Activated naive CD4-positive, alpha-beta T cell treated with anti-CD3 and anti-CD28 coated beads, Interleukin-2, amount 10 ng/mL, durations not matched to agents 7 days and 5 days (primary cell): Measurements from ENCODE around the gene DELE1.
"Not testable (repeated sequence)": the region's sequence is repeated elsewhere in the genome, so short reads cannot be mapped to it uniquely, and the experiment has no call there.

Source experiments
- CTCF ChIA-PET: fragments of 350-600 bp; sonication (Branson Sonifier 250); formaldehyde crosslinking; loops from one replicate; lab custom pipeline; 2021; ENCODE audit warnings: antibody characterized with exemption; lab: Charles Lee
- DNase-seq: peaks from one replicate; pipeline ENCODE4 v3.0.0-alpha.2; 2020
- H3K27ac Mint-ChIP-seq: one replicate; pipeline ENCODE4 v1.8.0; 2021; ENCODE audit warnings: mild to moderate bottlenecking, moderate library complexity, mixed read lengths
- H3K27me3 Mint-ChIP-seq: one replicate; pipeline ENCODE4 v1.8.0; 2021; ENCODE audit warnings: mild to moderate bottlenecking, mixed read lengths
- H3K36me3 Mint-ChIP-seq: one replicate; pipeline ENCODE4 v1.8.0; 2021; ENCODE audit warnings: mixed read lengths
- H3K4me1 Mint-ChIP-seq: one replicate; pipeline ENCODE4 v1.8.0; 2021; ENCODE audit warnings: mixed read lengths
- H3K4me3 Mint-ChIP-seq: one replicate; pipeline ENCODE4 v1.8.0; 2021; ENCODE audit warnings: mild to moderate bottlenecking, moderate library complexity, mixed read lengths
- H3K9me3 Mint-ChIP-seq: one replicate; pipeline ENCODE4 v1.8.0; 2021; ENCODE audit warnings: mixed read lengths

Gene DELE1

DNA sequence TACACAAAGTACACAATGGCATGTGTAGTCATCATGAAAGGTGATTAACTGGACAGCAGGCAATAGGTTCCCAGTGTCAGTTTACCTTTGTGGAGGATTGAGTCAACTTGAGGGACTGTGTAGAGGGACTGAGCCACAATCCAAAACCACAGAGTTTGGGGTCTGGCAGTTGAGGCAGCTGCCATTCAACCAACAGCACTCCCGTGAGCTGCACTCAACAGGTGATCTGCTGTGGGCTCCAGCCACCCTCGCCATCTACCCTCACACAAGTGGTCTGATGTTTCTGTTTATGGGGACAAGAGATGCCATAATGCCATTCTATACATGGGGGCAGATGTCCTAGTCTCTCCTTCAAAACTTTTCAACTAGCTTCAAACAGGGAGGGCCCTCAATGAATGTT, 2.9 kb upstream of the DELE1 start:
- Mint-ChIP-seq H3K4me3 (no peak overlapping the region), H3K27me3 (peaks cover 19% of the 10 kb centered on the region), H3K27ac (no peak overlapping the region), H3K4me1 (peaks cover 24% of the 10 kb centered on the region), H3K36me3 (peaks cover 11% of the 10 kb centered on the region), H3K9me3 (no peaks in the 10 kb centered on the region)
- no peak for DNase-seq
- CTCF ChIA-PET: no interaction called here

DNA sequence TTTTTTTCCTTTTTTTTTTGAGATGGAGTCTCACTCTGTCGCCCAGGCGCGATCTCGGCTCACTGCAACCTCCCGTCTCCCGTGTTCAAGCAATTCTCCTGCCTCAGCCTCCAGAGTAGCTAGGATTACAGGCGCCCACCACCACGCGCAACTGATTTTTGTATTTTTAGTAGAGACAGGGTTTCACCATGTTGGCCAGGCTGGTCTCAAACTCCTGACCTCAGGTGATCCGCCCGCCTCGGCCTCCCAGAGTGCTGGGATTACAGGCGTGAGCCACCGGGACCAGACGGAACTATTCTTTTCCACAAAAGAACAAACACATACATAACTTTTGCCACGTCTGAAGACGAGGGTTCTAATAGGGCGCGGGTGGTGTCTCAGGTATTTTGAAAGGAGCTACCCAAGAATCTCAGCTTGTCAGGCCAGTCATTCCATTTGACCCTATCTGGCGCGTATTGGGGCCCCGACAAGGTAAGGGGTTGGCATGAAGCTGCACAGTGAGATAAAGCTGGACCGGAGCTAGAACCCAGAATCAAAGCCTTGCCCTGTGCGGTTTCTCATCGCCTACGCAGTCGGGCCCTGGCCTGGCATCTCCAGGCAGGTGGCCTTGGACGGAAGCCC, 734 bp upstream of the DELE1 start:
- H3K9me3 Mint-ChIP-seq, DNase-seq, H3K27me3 Mint-ChIP-seq: not testable (repeated sequence)
- Mint-ChIP-seq H3K36me3 (peaks cover 26% of the 10 kb centered on the region), H3K4me3 (peak overlapping the region; percentile 89), H3K27ac (peak overlapping the region; percentile 90), H3K4me1 (peaks cover 39% of the 10 kb centered on the region)
- CTCF ChIA-PET: interaction anchor here (0.9 to 2.6 kb wide), 8 partner anchors 18 to 231 kb away, joined by 3 to 15 read pairs (median 5); partner anchors contain the start of genes PCDH1, PCDH12 and RNF14

DNA sequence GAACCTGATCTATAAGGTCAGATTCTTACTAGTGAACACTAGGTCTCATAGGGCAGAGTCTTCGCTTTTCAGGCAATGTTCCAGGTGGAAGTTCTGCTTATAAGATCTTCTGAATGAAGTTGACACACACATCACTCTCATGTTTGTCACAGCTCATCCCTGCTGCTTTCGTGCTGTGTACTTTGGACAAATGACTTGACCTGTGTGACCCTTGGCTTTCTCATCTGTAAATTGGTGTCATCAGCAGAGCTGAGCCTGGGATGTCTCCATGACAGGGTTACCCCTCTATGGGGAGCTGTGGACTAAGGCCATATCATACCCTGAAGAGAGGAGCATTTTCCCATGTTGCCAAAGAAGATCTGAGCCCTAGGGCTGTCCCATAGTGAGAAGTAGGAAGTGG, 2.8 kb downstream of the DELE1 start:
- Mint-ChIP-seq H3K4me3 (no peak overlapping the region), H3K27me3 (no peaks in the 10 kb centered on the region), H3K27ac (no peak overlapping the region), H3K36me3 (peaks cover 55% of the 10 kb centered on the region), H3K9me3 (no peaks in the 10 kb centered on the region), H3K4me1 (peaks cover 44% of the 10 kb centered on the region)
- DNase-seq: no peak
- CTCF ChIA-PET: interaction anchor here (1.0 kb wide), 1 partner anchor 35 kb away, joined by 3 read pairs; no protein-coding TSS in a partner anchor

DNA sequence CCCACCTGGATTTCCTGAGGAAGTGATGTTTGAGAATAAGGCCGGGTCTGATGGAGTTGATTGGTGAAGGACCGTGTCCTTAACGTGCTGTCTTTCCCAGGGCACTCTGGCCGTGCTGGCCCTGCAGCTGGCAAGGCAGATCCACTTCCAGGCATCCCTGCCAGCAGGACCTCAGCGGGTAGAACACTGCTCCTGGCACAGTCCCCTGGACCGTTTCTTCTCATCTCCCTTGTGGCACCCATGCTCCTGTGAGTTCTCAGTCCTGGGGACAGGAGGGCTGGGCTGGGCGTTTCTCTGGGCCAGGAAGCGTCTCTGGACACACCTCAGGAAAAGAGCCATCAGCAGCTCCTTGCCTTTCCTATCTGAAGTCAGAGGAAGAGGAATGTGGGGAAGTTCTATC, 4.4 kb downstream of the DELE1 start:
- H3K9me3 Mint-ChIP-seq: no peaks in the 10 kb centered on the region
- DNase-seq: no peak
- peaks cover 68% of the 10 kb centered on the region for H3K36me3 Mint-ChIP-seq
- H3K4me1 Mint-ChIP-seq: peaks cover 37% of the 10 kb centered on the region
- no peak overlapping the region for H3K4me3 Mint-ChIP-seq
- H3K27me3 Mint-ChIP-seq: no peaks in the 10 kb centered on the region
- H3K27ac Mint-ChIP-seq: peak overlapping the region; percentile 77
- CTCF ChIA-PET: no interaction called here

DNA sequence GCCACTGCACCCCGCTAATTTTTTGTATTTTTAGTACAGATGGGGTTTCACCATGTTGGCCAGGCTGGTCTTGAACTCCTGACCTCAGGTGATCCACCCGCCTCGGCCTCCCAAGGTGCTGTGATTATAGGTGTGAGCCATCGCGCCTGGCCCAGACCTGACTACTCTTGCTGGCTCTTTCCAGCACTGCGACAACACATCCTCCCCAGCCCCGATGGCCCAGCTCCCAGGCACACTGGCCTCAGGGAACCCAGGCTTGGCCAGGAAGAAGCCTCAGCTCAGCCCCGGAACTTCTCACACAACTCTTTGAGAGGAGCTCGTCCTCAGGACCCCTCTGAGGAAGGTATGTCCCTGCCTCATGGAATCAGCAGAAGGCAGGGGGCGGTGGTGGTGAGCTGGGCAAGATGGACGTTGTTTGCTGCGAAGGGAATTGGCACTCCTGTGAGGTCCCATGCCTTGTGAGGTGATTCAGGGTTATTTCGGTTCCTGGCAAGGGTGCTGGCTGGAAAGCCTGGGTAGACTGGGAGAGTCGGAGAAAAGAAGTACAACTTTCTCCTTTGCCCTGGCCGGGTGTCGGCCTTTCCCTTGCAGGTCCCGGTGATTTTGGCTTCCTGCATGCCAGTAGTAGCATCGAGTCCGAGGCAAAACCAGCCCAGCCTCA, 5.9 kb downstream of the DELE1 start:
- no peak overlapping the region for H3K27ac Mint-ChIP-seq
- no peaks in the 10 kb centered on the region for H3K27me3 Mint-ChIP-seq
- H3K9me3 Mint-ChIP-seq: no peaks in the 10 kb centered on the region
- peaks cover 25% of the 10 kb centered on the region for H3K4me1 Mint-ChIP-seq
- no peak for DNase-seq
- H3K4me3 Mint-ChIP-seq: no peak overlapping the region
- H3K36me3 Mint-ChIP-seq: peaks cover 70% of the 10 kb centered on the region
- CTCF ChIA-PET: no interaction called here

DNA sequence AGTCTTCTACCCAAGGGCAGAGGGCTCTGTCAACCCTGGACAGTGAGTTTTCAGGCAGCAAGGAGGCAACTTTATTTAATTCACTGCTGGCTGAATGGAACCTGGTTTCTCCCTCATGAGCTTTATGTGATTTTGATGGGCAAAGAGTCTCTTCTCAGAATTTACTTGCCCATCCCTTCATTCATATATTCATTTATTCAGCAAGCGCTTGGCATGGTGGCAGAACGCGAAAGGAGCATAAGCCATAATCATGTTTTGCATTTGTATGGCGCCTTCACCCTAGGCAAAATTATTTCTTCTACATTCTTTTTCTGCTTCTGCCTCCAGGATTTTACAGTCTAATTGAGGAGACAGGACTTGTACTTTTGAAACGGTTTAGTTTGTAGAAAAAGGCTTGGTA, 8.0 kb downstream of the DELE1 start:
- no peak overlapping the region for H3K4me3 Mint-ChIP-seq
- H3K27me3 Mint-ChIP-seq: no peaks in the 10 kb centered on the region
- H3K4me1 Mint-ChIP-seq: peaks cover 16% of the 10 kb centered on the region
- no peak overlapping the region for H3K27ac Mint-ChIP-seq
- H3K9me3 Mint-ChIP-seq: no peaks in the 10 kb centered on the region
- CTCF ChIA-PET: interaction anchor here (1.5 kb wide), 1 partner anchor 15 kb away, joined by 5 read pairs; no protein-coding TSS in a partner anchor
- H3K36me3 Mint-ChIP-seq: peaks cover 76% of the 10 kb centered on the region
- no peak for DNase-seq

DNA sequence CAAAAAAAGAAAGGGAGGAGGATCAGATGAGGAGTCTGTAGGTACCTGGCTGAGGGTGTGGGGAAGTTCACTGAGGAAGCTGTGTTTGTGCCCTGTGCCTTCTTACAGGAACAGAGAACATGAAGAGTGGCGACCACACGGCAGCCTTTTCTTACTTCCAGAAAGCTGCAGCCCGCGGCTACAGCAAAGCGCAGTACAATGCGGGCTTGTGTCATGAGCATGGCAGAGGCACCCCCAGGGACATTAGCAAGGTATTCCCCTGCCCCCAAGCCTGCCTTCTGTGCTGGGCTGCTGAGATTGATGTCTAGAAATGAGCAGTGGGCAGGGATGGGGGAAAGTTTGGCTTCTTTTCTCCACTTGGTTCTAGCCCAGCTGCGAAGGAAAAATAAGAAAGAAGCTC, 9.5 kb downstream of the DELE1 start:
- DNase-seq: no peak
- H3K4me1 Mint-ChIP-seq: peaks cover 3% of the 10 kb centered on the region
- no peak overlapping the region for H3K27ac Mint-ChIP-seq
- peaks cover 64% of the 10 kb centered on the region for H3K36me3 Mint-ChIP-seq
- CTCF ChIA-PET: interaction anchor here (1.5 to 1.6 kb wide), 2 partner anchors 25 to 27 kb away, joined by 4 to 7 read pairs; partner anchors contain the start of gene PCDH12
- H3K4me3 Mint-ChIP-seq: no peak overlapping the region
- H3K9me3 Mint-ChIP-seq: no peaks in the 10 kb centered on the region
- H3K27me3 Mint-ChIP-seq: no peaks in the 10 kb centered on the region

DNA sequence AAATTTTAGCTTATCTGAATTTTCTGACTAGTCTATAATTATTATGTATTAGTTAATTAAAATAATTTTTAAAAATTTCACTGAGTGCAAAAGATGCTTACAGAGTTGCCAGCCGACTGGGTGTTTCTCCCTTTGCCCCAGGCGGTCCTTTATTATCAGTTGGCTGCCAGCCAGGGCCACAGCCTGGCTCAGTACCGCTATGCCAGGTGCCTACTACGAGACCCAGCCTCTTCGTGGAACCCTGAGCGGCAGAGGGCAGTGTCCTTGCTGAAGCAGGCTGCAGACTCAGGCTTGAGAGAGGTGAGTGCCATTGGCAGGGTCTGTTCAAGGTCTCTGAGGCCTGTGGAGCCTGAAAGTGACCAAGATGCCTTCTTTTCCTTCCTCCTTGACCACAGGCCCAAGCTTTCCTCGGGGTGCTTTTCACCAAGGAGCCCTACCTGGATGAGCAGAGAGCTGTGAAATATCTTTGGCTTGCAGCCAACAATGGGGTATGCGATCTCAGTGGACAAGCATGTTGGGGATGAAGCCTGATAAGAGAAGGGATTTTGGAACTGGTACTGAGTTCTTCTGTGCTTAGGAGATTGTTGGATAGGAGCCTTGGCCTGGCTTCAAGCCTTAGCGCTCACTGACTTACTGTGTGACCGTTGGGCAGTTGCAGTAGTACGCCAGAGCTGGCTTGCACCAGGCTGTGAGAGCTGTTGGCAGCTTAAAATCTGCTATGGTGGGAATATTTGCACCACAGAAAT, 10.6 kb downstream of the DELE1 start:
- Mint-ChIP-seq H3K36me3 (peaks cover 57% of the 10 kb centered on the region), H3K27me3 (no peaks in the 10 kb centered on the region), H3K4me1 (no peaks in the 10 kb centered on the region), H3K9me3 (no peaks in the 10 kb centered on the region), H3K27ac (no peak overlapping the region), H3K4me3 (no peak overlapping the region)
- no peak for DNase-seq
- CTCF ChIA-PET: interaction anchor here (1.5 kb wide), 1 partner anchor 26 kb away, joined by 7 read pairs; no protein-coding TSS in a partner anchor

DNA sequence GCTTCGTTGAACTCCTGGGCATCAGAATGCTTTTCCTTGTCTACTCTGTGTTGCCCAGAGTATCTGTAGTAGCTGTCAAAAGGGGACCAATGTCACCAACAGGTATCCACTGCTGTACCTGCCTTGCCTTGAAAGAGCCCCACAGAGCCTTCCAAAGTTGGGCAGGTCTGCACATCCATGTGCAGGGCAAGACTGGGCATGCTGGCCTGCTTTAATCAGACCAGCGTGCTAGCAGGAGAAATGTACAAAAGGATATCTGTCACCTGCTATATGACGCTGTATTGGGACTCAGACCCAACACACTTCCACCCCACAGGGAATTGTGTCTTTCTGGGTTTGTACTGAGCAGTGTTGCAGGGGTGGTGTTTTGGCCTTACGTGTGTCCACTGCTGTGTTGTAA, 11.9 kb downstream of the DELE1 start:
- no peak overlapping the region for H3K27ac Mint-ChIP-seq
- H3K36me3 Mint-ChIP-seq: peaks cover 58% of the 10 kb centered on the region
- CTCF ChIA-PET: no interaction called here
- H3K4me1 Mint-ChIP-seq: peaks cover 2% of the 10 kb centered on the region
- H3K27me3 Mint-ChIP-seq: no peaks in the 10 kb centered on the region
- H3K9me3 Mint-ChIP-seq: no peaks in the 10 kb centered on the region
- DNase-seq: no peak
- H3K4me3 Mint-ChIP-seq: no peak overlapping the region

DNA sequence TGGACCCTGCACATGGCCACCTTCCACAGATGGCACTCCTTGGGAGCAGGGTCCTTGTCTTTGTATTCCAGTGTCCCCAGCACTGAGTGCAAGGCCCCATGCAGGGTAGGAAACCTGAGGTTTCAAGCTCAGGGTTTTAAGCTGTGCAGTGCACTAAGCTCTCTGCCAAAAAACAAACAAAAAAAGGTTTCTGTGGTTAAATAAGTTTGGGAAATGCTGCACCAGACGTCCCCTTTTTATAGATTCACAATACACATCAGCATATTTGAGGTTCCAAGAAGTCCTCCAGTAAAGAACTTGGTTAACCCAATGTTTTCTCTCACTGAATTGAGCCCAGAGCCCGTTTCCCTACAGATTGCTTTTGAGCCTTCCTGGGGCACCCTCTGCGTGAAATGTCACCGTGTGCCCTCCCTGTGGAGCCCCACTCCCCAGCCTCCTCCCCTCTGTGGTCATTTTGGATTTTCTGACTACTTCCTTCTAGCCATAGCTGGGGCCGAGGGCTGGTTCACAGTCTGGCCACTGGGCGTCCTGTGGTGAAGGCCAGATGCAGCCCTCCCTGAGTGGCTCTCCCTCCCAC, 17.1 kb downstream of the DELE1 start:
- Mint-ChIP-seq H3K4me1 (peaks cover 10% of the 10 kb centered on the region), H3K27me3 (no peaks in the 10 kb centered on the region), H3K9me3 (no peaks in the 10 kb centered on the region), H3K36me3 (peaks cover 30% of the 10 kb centered on the region), H3K27ac (peak overlapping the region; percentile 33), H3K4me3 (no peak overlapping the region)
- CTCF ChIA-PET: interaction anchor here (0.6 to 5.0 kb wide), 6 partner anchors 17 to 276 kb away, joined by 3 to 39 read pairs (median 3); partner anchors contain the start of genes DELE1, PCDH12 and RNF14
- DNase-seq: no peak

DNA sequence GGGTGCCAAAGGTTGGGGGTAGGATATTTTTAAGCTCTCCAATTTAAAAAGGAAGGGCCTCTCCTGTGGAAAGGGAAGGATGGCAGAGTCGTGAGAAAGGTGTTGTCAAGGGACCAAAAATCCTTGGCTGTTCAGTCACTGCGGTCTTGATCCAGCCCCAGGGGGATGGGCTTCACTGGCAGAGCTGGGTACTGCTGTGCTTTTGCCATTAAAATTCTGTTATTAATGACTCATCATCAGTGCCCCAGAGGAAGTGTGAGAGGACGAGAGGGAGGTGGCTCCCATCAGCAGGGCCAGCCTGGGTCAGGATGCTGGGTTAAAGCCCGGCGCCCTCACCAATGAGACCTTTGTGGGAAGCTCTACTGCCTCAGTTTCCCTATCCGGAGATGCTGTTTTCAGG, 17.6 kb downstream of the DELE1 start:
- no peak overlapping the region for H3K27ac Mint-ChIP-seq
- CTCF ChIA-PET: interaction anchor here (0.6 to 5.0 kb wide), 6 partner anchors 17 to 277 kb away, joined by 3 to 39 read pairs (median 3); partner anchors contain the start of genes DELE1, PCDH12 and RNF14
- peaks cover 27% of the 10 kb centered on the region for H3K36me3 Mint-ChIP-seq
- DNase-seq: no peak
- H3K4me1 Mint-ChIP-seq: peaks cover 10% of the 10 kb centered on the region
- no peaks in the 10 kb centered on the region for H3K27me3 Mint-ChIP-seq
- no peaks in the 10 kb centered on the region for H3K9me3 Mint-ChIP-seq
- no peak overlapping the region for H3K4me3 Mint-ChIP-seq

DNA sequence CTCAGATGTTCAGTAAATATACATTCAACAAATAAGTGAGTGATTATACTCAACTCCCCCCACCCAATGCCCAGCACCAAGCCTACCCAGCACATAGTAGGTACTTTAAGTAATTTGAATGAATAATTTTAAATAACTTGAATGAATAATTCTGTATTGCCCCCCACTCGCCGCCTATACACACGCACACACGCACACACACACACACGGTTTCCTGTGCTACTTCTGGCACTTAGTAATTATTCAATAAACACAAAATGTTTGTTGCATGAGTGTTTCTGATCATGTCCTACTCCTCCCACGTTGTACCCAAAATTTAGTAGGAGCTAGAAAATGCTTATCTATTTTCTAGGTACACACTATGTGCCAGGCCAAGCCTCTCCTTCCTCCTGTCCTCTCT, 18.1 kb downstream of the DELE1 start:
- Mint-ChIP-seq H3K36me3 (peaks cover 24% of the 10 kb centered on the region), H3K27ac (no peak overlapping the region), H3K4me1 (peaks cover 10% of the 10 kb centered on the region), H3K9me3 (no peaks in the 10 kb centered on the region), H3K27me3 (no peaks in the 10 kb centered on the region), H3K4me3 (no peak overlapping the region)
- CTCF ChIA-PET: interaction anchor here (0.6 to 5.0 kb wide), 5 partner anchors 18 to 277 kb away, joined by 3 to 39 read pairs (median 3); partner anchors contain the start of genes DELE1 and PCDH12
- DNase-seq: no peak

DNA sequence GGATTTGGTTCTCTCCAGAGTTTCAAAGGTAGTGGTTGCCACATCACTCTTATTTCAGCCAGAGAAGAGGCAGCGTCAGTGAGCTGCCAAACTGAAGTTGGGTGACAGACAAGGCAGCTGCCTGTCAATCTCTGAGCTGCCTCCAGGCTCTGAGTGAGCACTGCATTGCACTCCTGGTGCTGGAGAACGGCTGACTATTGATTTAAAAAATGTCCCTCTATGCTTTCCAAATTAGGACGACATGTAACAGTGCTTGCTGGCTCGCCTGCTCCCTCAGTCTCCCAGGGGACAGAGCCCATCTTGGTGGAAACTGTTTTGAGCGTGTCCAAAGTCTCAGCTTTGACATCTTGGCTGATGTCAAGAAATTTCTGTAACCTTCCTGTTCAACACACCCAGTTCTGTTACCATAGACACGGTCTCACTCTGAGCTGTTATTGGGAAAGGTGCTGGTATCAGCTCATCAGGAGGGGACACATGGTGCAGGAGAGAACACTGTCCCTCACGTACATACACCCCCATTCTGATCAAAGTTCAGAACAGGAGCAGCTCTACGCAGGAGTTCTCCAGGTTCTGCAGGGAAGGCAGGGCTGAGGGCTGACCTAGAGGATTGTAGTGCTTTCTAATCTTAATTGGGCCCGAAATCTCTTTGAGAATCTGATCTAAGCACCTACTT, 18.6 kb downstream of the DELE1 start:
- H3K27ac Mint-ChIP-seq: no peak overlapping the region
- H3K27me3 Mint-ChIP-seq: peaks cover under 1% of the 10 kb centered on the region
- CTCF ChIA-PET: interaction anchor here (1.1 to 5.0 kb wide), 3 partner anchors 9 to 17 kb away, joined by 3 to 39 read pairs (median 3); partner anchors contain the start of gene PCDH12
- peaks cover 10% of the 10 kb centered on the region for H3K4me1 Mint-ChIP-seq
- no peak for DNase-seq
- peaks cover 24% of the 10 kb centered on the region for H3K36me3 Mint-ChIP-seq
- no peaks in the 10 kb centered on the region for H3K9me3 Mint-ChIP-seq
- no peak overlapping the region for H3K4me3 Mint-ChIP-seq
